ENCODE measurements around the gene MECP2. TPM values are rescaled to one million over a fixed set of nuclear protein-coding genes. Genes with fewer than 3 reads are reported as not detected.

Gene MECP2
- total and polyA plus RNA-seq, 2 donors (not counting 1 experiment from before 2014, with no cell fraction given), result 11.5 to 24.9 TPM

DNA sequence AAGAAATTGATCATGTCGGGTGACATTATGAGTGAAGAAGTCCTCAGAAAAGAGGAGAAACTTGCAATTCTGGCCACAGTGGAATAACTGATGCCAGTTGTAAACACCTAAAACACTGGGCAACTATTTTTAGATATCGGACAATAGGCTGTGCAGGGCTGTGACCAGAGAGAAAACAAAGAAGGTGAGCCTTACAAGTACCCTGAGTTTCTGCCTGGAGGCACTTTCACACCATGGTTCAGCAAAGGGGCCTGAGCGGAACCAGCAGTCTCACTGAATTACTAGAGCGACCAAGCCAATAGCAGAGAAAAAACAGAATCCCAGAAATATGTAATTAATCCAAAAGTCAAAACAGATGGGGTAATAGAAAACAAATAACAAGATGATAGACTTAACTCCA is 89.0 kb downstream of the MECP2 start:
- H3K4me2 ChIP-seq (ENCODE audit: extremely low read depth, insufficient read depth, low read length), result no peak overlapping the region
- H3K36me3 ChIP-seq (ENCODE audit: control insufficient read depth, insufficient read depth, low read length), result peaks cover 5% of the 10 kb centered on the region
- no peak overlapping the region for H2AFZ ChIP-seq (ENCODE audit: low read length)
- no peaks in the 10 kb centered on the region for H3K79me2 ChIP-seq (ENCODE audit: control insufficient read depth, insufficient read depth, low read length)
- H3K27me3 ChIP-seq (ENCODE audit: control insufficient read depth, insufficient read depth, low read length), result no peaks in the 10 kb centered on the region
- no peak overlapping the region for H3K27ac ChIP-seq (ENCODE audit: insufficient read depth, low read length)
- no peak for TF ChIP-seq EZH2 (IDR thresholded peaks at IDR 0.05; ENCODE audit: low read length, missing control alignments)
- TF ChIP-seq, protein P1, sequence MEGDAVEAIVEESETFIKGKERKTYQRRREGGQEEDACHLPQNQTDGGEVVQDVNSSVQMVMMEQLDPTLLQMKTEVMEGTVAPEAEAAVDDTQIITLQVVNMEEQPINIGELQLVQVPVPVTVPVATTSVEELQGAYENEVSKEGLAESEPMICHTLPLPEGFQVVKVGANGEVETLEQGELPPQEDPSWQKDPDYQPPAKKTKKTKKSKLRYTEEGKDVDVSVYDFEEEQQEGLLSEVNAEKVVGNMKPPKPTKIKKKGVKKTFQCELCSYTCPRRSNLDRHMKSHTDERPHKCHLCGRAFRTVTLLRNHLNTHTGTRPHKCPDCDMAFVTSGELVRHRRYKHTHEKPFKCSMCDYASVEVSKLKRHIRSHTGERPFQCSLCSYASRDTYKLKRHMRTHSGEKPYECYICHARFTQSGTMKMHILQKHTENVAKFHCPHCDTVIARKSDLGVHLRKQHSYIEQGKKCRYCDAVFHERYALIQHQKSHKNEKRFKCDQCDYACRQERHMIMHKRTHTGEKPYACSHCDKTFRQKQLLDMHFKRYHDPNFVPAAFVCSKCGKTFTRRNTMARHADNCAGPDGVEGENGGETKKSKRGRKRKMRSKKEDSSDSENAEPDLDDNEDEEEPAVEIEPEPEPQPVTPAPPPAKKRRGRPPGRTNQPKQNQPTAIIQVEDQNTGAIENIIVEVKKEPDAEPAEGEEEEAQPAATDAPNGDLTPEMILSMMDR (conservative IDR thresholded peaks at IDR 0.05 in 1 of 2, IDR thresholded peaks at IDR 0.05 in 1 of 2; ENCODE audit: low read depth in 1 of 2, low read length in 2 of 2), result no peak
- no peaks in the 10 kb centered on the region for H4K20me1 ChIP-seq (ENCODE audit: control insufficient read depth, extremely low read depth, insufficient read depth, low read length)
- no peaks in the 10 kb centered on the region for H3K4me1 ChIP-seq (ENCODE audit: control insufficient read depth, extremely low read depth, insufficient read depth, low read length)
- DNase-seq (ENCODE audit: low read depth in 2 of 2), result no peak
- no peaks in the 10 kb centered on the region for H3K9me3 ChIP-seq (ENCODE audit: control insufficient read depth, insufficient read depth, low read depth, low read length)
- H3K9ac ChIP-seq (ENCODE audit: insufficient read depth, low read length), result no peak overlapping the region
- no peak overlapping the region for H3K4me3 ChIP-seq (replicated peaks in 1 of 4; ENCODE audit: control extremely low read depth in 1 of 4, insufficient read depth in 1 of 4, low read depth in 3 of 4, low read length in 4 of 4)

GRCh38 chrX:154006947-154007346 is 90.6 kb downstream of the MECP2 start:
- DNase-seq (ENCODE audit: low read depth in 2 of 2), result no peak
- H4K20me1 ChIP-seq (ENCODE audit: control insufficient read depth, extremely low read depth, insufficient read depth, low read length), result no peaks in the 10 kb centered on the region
- no peaks in the 10 kb centered on the region for H3K9me3 ChIP-seq (ENCODE audit: control insufficient read depth, insufficient read depth, low read depth, low read length)
- H3K4me2 ChIP-seq (ENCODE audit: extremely low read depth, insufficient read depth, low read length), result no peak overlapping the region
- no peaks in the 10 kb centered on the region for H3K27me3 ChIP-seq (ENCODE audit: control insufficient read depth, insufficient read depth, low read length)
- H2AFZ ChIP-seq (ENCODE audit: low read length), result no peak overlapping the region
- no peak overlapping the region for H3K4me3 ChIP-seq (replicated peaks in 1 of 4; ENCODE audit: control extremely low read depth in 1 of 4, insufficient read depth in 1 of 4, low read depth in 3 of 4, low read length in 4 of 4)
- H3K9ac ChIP-seq (ENCODE audit: insufficient read depth, low read length), result no peak overlapping the region
- peaks cover 3% of the 10 kb centered on the region for H3K36me3 ChIP-seq (ENCODE audit: control insufficient read depth, insufficient read depth, low read length)
- H3K27ac ChIP-seq (ENCODE audit: insufficient read depth, low read length), result no peak overlapping the region
- TF ChIP-seq, protein P1 (conservative IDR thresholded peaks at IDR 0.05 in 1 of 2, IDR thresholded peaks at IDR 0.05 in 1 of 2; ENCODE audit: low read depth in 1 of 2, low read length in 2 of 2), result no peak
- no peak for TF ChIP-seq EZH2 (IDR thresholded peaks at IDR 0.05; ENCODE audit: low read length, missing control alignments)
- H3K79me2 ChIP-seq (ENCODE audit: control insufficient read depth, insufficient read depth, low read length), result no peaks in the 10 kb centered on the region
- H3K4me1 ChIP-seq (ENCODE audit: control insufficient read depth, extremely low read depth, insufficient read depth, low read length), result peaks cover 5% of the 10 kb centered on the region

- no peak for DNase-seq (ENCODE audit: low read depth in 2 of 2)
- TF ChIP-seq EZH2 (IDR thresholded peaks at IDR 0.05; ENCODE audit: low read length, missing control alignments), result no peak
Measured at GRCh38 chrX:154004315-154004714, 93.2 kb downstream of the MECP2 start.

More at GRCh38 chrX:154004315-154004714, 93.2 kb downstream of the MECP2 start:
- Histone ChIP-seq H3K4me1 (ENCODE audit: control insufficient read depth, extremely low read depth, insufficient read depth, low read length) (peaks cover 5% of the 10 kb centered on the region), H3K4me2 (ENCODE audit: extremely low read depth, insufficient read depth, low read length) (no peak overlapping the region), H4K20me1 (ENCODE audit: control insufficient read depth, extremely low read depth, insufficient read depth, low read length) (no peaks in the 10 kb centered on the region), H3K27ac (ENCODE audit: insufficient read depth, low read length) (no peak overlapping the region), H2AFZ (ENCODE audit: low read length) (no peak overlapping the region), H3K4me3 (replicated peaks in 1 of 4; ENCODE audit: control extremely low read depth in 1 of 4, insufficient read depth in 1 of 4, low read depth in 3 of 4, low read length in 4 of 4) (no peak overlapping the region), H3K9ac (ENCODE audit: insufficient read depth, low read length) (no peak overlapping the region), H3K36me3 (ENCODE audit: control insufficient read depth, insufficient read depth, low read length) (no peaks in the 10 kb centered on the region), H3K79me2 (ENCODE audit: control insufficient read depth, insufficient read depth, low read length) (no peaks in the 10 kb centered on the region), H3K9me3 (ENCODE audit: control insufficient read depth, insufficient read depth, low read depth, low read length) (no peaks in the 10 kb centered on the region), H3K27me3 (ENCODE audit: control insufficient read depth, insufficient read depth, low read length) (no peaks in the 10 kb centered on the region)

All from fibroblast of lung (primary cell).